Measurements from ENCODE around the gene MAN1C1. TPM values are rescaled to one million over a fixed set of nuclear protein-coding genes. Genes with fewer than 3 reads are reported as not detected.

The MAN1C1 gene
- total RNA-seq, 1 experiment from 2014 or later: 1.2 TPM

DNA sequence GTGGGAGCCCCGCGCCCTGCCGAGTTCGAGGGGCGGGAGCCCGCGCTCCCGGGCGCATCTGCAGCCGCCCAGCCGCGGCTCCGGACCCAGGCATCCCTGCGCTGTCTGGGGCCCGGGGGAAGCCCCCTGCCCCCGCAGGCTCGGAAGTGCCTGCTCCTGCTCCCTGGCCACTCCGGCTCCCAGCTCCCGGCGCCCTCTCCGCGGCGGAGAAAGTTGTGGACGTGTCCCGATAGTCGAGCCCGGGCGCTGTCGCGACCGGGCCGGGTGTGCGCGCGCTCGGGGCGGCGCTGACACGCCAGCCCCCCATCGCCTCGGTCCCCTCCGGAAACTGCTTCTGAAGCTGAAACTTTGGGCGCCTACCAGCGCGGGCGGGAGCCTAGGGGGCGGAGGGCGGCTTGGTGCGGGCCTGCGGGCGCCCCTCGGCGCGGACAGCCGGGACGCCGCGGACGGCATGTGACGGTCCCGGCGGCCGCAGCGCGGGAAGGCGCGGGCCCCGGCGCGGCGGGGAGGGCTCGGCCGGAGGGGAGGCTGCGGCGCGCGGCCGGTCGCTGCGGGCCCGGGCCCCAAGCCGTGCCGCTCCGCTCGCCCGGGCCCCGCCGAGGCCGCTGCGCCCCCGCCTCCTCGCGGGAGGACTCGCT, 515 bp downstream of the MAN1C1 start:
- CTCF ChIA-PET: no interaction called here
- no peak overlapping the region for H2AFZ ChIP-seq (ENCODE audit: low read depth, low read length, poor library complexity, severe bottlenecking)

More for the DNA sequence above, 515 bp downstream of the MAN1C1 start:
- intact Hi-C loops (cut with micrococcal nuclease): loop anchor here (5.0 kb wide), 1 partner anchor 180 kb away; no protein-coding TSS in a partner anchor
- RAD21 ChIA-PET (ENCODE audit: low non-redundant PET in 1 of 2, low total read pairs in 2 of 2, uncharacterized antibody in 2 of 2, unreplicated experiment in 2 of 2): no interaction called here
- Histone ChIP-seq H3K4me2 (ENCODE audit: low read length) (peak overlapping the region; percentile 82), H3K36me3 (ENCODE audit: control insufficient read depth in 1 of 2, insufficient read depth in 2 of 2, low read length in 2 of 2) (no peaks in the 10 kb centered on the region), H3K4me3 (replicated peaks in 1 of 2; ENCODE audit: low read depth in 1 of 2, low read length in 2 of 2) (peak overlapping the region; percentile 34 to 52), H3K9me2 (ENCODE audit: insufficient read depth) (no peaks in the 10 kb centered on the region), H3K9me3 (ENCODE audit: control insufficient read depth in 1 of 2, insufficient read depth in 1 of 2, low read depth in 1 of 2, low read length in 2 of 2) (no peaks in the 10 kb centered on the region), H3K4me1 (ENCODE audit: control insufficient read depth in 1 of 2, insufficient read depth in 2 of 2, low read length in 2 of 2) (peaks cover 5 to 13% of the 10 kb centered on the region in 2 experiments; a peak in 3 of 4 replicates), H3K9ac (ENCODE audit: low read length) (0 out of 2 replicates have a peak overlapping the region, but pooled peaks have one; percentile 8), H3K27ac (ENCODE audit: low read depth, low read length) (no peak overlapping the region; the same call in 1 of the 2 replicates), H3K27me3 (ENCODE audit: insufficient read depth, low read length) (peaks cover 14% of the 10 kb centered on the region; the same call in 1 of the 2 replicates), H4K20me1 (ENCODE audit: insufficient read depth) (no peaks in the 10 kb centered on the region), H3K79me2 (ENCODE audit: insufficient read depth, low read length) (no peaks in the 10 kb centered on the region)
- BruUV-seq (replicated peaks): no TSS peak
- TF ChIP-seq EZH2 (IDR thresholded peaks at IDR 0.05) (no peak), SRF (IDR thresholded peaks at IDR 0.05; ENCODE audit: low read depth) (no peak), EZH2phosphoT487 (IDR thresholded peaks at IDR 0.05; ENCODE audit: borderline replicate concordance) (no peak), EGR1 (IDR thresholded peaks at IDR 0.05; ENCODE audit: low read depth) (no peak), ZFX (IDR thresholded peaks at IDR 0.05) (no peak), SIN3A (IDR thresholded peaks at IDR 0.05; ENCODE audit: low read depth) (no peak), ELF1 (IDR thresholded peaks at IDR 0.05; ENCODE audit: borderline replicate concordance, low read depth) (no peak), ZNF274 (IDR thresholded peaks at IDR 0.05; ENCODE audit: low read depth, low read length) (no peak), CEBPB (IDR thresholded peaks at IDR 0.05; ENCODE audit: low read depth) (no peak), YY1 (IDR thresholded peaks at IDR 0.05; ENCODE audit: extremely low read depth, insufficient replicate concordance, low read depth, low read length) (no peak), CBX3 (IDR thresholded peaks at IDR 0.05; ENCODE audit: low read depth) (no peak), TCF7L2 (IDR thresholded peaks at IDR 0.05; ENCODE audit: borderline replicate concordance, extremely low read depth, insufficient read depth, insufficient read length) (no peak)
- TF ChIP-seq, protein P1, sequence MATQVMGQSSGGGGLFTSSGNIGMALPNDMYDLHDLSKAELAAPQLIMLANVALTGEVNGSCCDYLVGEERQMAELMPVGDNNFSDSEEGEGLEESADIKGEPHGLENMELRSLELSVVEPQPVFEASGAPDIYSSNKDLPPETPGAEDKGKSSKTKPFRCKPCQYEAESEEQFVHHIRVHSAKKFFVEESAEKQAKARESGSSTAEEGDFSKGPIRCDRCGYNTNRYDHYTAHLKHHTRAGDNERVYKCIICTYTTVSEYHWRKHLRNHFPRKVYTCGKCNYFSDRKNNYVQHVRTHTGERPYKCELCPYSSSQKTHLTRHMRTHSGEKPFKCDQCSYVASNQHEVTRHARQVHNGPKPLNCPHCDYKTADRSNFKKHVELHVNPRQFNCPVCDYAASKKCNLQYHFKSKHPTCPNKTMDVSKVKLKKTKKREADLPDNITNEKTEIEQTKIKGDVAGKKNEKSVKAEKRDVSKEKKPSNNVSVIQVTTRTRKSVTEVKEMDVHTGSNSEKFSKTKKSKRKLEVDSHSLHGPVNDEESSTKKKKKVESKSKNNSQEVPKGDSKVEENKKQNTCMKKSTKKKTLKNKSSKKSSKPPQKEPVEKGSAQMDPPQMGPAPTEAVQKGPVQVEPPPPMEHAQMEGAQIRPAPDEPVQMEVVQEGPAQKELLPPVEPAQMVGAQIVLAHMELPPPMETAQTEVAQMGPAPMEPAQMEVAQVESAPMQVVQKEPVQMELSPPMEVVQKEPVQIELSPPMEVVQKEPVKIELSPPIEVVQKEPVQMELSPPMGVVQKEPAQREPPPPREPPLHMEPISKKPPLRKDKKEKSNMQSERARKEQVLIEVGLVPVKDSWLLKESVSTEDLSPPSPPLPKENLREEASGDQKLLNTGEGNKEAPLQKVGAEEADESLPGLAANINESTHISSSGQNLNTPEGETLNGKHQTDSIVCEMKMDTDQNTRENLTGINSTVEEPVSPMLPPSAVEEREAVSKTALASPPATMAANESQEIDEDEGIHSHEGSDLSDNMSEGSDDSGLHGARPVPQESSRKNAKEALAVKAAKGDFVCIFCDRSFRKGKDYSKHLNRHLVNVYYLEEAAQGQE (IDR thresholded peaks at IDR 0.05; ENCODE audit: low read depth): no peak
- TF ChIP-seq, protein P2, sequence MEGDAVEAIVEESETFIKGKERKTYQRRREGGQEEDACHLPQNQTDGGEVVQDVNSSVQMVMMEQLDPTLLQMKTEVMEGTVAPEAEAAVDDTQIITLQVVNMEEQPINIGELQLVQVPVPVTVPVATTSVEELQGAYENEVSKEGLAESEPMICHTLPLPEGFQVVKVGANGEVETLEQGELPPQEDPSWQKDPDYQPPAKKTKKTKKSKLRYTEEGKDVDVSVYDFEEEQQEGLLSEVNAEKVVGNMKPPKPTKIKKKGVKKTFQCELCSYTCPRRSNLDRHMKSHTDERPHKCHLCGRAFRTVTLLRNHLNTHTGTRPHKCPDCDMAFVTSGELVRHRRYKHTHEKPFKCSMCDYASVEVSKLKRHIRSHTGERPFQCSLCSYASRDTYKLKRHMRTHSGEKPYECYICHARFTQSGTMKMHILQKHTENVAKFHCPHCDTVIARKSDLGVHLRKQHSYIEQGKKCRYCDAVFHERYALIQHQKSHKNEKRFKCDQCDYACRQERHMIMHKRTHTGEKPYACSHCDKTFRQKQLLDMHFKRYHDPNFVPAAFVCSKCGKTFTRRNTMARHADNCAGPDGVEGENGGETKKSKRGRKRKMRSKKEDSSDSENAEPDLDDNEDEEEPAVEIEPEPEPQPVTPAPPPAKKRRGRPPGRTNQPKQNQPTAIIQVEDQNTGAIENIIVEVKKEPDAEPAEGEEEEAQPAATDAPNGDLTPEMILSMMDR (IDR thresholded peaks at IDR 0.05 in 2 of 3, conservative IDR thresholded peaks at IDR 0.05 in 1 of 3; ENCODE audit: borderline replicate concordance in 1 of 3, insufficient read depth in 1 of 3, low read depth in 2 of 3, low read length in 2 of 3): no peak
- TF ChIP-seq, protein P3, sequence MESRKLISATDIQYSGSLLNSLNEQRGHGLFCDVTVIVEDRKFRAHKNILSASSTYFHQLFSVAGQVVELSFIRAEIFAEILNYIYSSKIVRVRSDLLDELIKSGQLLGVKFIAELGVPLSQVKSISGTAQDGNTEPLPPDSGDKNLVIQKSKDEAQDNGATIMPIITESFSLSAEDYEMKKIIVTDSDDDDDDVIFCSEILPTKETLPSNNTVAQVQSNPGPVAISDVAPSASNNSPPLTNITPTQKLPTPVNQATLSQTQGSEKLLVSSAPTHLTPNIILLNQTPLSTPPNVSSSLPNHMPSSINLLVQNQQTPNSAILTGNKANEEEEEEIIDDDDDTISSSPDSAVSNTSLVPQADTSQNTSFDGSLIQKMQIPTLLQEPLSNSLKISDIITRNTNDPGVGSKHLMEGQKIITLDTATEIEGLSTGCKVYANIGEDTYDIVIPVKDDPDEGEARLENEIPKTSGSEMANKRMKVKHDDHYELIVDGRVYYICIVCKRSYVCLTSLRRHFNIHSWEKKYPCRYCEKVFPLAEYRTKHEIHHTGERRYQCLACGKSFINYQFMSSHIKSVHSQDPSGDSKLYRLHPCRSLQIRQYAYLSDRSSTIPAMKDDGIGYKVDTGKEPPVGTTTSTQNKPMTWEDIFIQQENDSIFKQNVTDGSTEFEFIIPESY (IDR thresholded peaks at IDR 0.05; ENCODE audit: extremely low read depth, insufficient replicate concordance, low read length): no peak
- TF ChIP-seq, protein P4, sequence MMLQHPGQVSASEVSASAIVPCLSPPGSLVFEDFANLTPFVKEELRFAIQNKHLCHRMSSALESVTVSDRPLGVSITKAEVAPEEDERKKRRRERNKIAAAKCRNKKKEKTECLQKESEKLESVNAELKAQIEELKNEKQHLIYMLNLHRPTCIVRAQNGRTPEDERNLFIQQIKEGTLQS (IDR thresholded peaks at IDR 0.05): no peak
- DNase-seq (ENCODE audit: low read depth, low spot score) (no peak), ATAC-seq (no peak)
- POLR2A ChIA-PET: no interaction called here

Measured in HCT116 (cell line).